ENCODE measurements around the gene PDZD7. TPM values are rescaled to one million over a fixed set of nuclear protein-coding genes. Genes with fewer than 3 reads are reported as not detected.

The PDZD7 gene
- total RNA-seq, 1 donor from 2014 or later: 0.13 TPM

DNA sequence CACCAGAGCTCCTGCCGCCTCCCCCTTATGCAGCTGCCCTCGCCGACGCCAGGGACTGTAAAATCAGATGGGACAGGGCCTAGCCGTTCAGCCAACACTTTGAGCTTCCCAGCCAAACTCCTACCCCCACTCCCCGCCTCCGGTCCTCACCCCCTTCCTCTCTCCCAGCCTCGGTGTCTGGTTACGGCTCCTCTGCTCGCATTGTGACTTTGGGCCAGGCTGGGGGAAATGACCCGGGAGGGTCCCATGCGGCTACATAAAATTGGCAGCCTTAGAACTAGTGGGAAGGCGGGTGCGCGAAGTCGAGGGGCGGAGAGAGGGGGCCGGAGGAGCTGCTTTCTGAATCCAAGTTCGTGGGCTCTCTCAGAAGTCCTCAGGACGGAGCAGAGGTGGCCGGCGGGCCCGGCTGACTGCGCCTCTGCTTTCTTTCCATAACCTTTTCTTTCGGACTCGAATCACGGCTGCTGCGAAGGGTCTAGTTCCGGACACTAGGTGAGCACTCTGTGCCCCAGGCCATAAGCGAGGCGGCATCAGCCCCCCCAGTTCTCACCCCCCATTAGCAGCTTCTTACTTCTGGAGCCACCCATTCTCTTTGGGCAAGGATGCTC is 30.8 kb upstream of the PDZD7 start, which contains the start of gene KAZALD1:
Gene KAZALD1, plus strand, starts transcription at position 366 of the 608 bp plus-strand sequence. CDS start 604 bp downstream, outside the sequence.
- no peak for ATAC-seq
- DNase-seq (ENCODE audit: low spot score): no peak

DNA sequence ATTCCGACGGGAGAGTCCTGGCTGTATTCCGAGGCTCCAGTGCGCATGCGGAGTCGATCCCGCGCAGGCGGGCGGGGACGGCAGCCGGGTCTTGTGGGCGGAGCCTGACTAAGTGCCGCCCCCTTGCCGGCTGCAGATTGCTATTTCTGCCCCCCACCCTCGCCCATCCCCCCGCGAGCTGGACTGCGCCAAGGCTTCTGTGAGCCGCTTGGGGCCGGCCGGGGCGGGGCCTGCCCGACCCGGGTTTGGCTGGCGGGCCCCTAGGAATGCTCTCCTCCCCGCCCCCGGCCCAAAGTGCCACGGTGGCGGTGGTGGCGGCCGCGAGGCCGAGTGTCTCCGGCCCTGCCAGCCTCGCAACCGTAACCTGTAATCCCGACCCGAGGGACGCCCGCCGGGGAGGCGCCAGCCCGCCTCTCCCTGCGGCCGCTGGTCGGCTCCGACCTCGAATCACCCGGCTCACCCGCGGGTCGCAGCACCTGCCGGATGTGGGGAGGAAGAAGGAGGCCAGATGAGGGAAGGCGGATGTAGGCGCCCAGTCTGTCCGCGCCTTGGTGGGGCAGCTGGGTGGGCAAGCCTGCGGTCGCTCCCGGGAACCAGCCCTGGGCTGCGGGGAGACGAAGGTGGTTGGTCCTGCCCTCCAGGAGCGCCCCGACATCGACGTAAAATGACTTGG is 30.2 kb upstream of the PDZD7 start:
- peak; percentile 89 for ATAC-seq
- DNase-seq (ENCODE audit: low spot score): peak; percentile 96

DNA sequence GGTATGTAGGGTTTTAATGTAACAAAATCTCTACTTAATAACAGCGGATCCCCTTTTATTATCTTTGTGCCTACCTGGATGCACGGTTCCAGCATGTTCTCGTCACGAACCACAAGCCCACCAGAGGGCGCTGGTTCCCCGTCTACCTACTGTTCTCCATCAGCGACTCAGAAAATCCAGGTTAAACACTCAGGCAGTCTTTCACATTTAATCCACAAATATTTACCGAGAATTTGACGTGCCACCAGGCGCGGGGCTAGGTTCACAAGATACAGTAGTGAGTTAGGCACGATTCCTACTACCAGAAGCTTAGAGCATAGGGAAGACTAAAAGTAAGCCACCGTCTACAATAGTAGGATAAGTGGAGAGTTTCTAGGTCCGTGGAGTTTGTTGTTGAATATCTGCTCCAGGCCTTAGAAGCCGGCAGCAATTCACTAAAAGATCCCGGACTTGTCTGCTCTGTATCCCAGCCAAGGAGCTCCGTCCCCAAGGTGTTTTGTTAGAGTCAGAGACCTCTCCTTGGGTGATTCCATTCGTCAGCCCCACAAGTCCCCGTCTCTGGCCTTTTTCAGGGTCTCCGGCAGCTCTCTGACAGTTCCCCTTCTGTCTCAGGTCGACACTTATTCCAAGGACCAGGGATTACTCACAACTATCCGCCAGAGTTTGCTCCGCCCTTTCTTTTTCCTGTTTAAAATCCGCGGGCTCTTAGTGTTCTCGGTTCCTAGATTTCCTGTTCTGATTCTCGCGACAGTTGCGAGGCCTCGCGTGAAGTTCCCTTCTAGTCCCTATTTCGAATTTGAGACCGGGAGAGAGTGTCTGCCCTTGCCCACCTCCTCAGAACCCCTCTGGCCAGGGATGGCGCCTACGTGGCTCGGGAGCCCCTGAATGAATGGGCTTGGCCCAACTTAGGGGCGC is 29.4 kb upstream of the PDZD7 start:
- DNase-seq (ENCODE audit: low spot score) (peak; percentile 92), ATAC-seq (peak; percentile 73)

DNA sequence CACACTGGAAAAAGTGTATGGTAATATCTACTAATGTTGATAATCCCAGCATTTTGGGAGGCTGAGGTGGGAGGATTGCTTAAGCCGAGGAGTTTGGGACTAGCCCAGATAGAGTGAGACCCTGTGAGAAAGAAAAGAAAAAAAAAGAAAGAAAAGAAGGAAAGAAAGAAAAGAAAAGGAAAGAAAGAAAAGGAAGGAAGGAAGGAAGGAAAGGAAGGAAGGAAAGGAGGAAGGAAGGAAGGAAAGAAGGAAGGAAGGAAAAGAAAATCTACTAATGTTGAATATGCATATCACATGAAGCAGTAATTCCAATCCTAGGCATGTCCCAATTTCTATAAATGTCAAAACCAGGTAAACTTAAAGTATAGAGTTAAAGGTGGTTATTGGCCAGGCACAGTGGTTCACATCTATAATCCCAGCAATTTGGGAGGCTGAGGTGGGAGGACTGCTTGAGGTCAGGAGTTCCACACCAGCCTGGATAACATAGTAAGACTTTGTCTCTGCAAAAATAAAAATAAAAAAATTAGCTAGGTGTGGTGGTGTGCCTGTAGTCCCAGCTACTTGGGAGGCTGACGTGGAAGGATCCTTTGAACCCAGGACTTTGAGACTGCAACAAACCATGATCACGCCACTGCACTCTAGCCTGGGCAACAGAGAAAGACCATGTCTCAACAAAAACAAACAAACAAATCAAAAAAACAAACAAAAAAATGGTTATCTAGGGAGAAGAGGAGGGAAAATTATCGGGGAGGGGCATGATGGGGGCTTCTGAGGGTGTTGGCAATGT is 25.6 kb upstream of the PDZD7 start:
- no peak for ATAC-seq
- DNase-seq (ENCODE audit: low spot score): no peak

DNA sequence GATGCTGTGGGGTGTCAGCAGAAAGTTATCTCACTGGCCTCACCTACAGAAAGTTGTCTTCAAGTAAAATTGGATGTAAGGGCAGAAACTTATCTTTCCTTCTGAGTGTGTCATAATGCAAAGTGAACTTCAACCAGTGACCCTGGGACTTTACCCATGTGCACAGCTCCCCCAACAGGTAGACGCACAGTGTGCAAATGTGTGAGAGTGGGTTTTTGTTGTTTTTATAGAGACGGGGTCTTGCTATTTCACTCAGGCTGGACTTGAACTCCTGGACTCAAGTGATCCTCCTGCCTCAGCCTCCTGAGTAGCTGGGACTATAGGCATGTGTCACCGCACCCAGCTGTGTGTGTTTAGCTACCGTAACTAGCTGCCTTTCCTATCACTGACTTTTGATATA is 24.5 kb upstream of the PDZD7 start:
- no peak for DNase-seq (ENCODE audit: low spot score)
- ATAC-seq: no peak

DNA sequence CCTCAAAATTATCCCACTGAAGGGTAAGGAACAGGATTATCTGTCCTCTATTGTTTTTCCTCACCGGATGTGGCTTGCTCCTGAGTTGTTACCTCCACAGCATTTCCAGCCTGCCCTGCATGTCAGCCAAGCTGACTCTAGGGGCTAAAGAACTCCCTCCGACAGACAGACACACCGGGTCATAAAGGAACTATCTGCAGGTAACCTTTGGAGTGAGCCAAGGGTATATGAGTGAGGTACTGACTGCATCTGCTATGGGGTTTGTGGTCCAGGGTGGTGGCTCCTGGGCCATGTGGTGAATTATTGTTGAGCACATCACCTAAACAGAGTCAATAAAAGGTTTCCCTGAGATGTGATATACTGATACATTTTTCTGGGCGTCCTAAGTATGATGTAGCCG is 23.9 kb upstream of the PDZD7 start:
- no peak for ATAC-seq
- DNase-seq (ENCODE audit: low spot score): no peak

DNA sequence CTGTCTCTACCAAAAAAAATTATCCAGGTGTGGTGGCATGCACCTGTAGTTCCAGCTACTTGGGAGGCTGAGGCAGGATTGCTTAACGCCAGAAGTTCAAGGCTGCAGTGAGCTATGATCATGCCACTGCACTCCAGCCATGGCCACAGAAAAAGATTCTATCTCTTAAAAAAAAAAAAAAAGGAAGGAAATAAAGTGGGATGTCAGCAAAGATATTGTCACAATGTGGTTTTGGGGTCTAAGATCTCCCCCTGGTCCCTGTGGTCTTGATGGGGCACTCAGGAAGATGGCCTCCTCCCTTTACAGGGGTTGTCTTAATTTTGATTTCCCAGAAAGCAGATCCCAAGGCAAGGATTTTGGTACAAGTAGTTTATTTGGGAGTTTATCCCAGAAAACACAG is 23.4 kb upstream of the PDZD7 start:
- no peak for ATAC-seq
- no peak for DNase-seq (ENCODE audit: low spot score)

DNA sequence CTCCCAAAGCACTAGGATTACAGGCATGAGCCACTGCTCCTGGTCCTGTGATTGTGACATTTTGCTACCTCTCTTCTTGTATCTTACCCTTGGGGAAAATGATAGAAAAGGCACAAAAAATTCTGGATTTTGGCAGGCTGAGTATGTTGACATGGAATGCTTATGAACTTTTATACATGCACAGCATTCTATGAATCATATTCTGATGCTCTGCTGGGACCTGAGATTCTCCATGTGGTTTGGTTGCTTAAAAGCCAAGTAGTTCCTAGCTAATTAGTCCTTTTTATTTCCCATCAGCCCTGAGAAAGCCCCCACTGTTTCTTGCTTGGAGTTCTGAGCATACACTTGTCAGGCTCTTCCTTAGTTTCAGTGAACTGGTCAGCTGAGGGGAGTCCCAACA is 22.6 kb upstream of the PDZD7 start:
- DNase-seq (ENCODE audit: low spot score): no peak
- ATAC-seq: no peak

DNA sequence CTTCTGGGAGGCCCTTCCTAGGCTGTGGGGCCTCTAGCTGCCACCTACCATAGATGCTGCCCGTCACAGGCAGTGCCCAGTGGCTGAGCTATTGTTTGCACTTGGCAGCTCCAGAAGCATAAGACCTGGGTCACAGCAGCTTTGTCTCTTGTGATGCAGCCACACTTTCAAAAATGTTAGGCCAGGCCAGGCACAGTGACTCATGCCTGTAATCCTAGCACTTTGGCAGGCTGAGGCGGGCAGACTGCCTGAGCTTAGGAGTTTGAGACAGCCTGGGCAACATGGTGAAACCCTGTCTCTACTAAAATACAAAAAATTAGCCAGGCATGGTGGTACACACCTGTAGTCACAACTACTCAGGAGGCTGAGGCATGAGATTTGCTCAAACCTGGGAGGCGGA is 21.4 kb upstream of the PDZD7 start:
- DNase-seq (ENCODE audit: low spot score) (no peak), ATAC-seq (no peak)

DNA sequence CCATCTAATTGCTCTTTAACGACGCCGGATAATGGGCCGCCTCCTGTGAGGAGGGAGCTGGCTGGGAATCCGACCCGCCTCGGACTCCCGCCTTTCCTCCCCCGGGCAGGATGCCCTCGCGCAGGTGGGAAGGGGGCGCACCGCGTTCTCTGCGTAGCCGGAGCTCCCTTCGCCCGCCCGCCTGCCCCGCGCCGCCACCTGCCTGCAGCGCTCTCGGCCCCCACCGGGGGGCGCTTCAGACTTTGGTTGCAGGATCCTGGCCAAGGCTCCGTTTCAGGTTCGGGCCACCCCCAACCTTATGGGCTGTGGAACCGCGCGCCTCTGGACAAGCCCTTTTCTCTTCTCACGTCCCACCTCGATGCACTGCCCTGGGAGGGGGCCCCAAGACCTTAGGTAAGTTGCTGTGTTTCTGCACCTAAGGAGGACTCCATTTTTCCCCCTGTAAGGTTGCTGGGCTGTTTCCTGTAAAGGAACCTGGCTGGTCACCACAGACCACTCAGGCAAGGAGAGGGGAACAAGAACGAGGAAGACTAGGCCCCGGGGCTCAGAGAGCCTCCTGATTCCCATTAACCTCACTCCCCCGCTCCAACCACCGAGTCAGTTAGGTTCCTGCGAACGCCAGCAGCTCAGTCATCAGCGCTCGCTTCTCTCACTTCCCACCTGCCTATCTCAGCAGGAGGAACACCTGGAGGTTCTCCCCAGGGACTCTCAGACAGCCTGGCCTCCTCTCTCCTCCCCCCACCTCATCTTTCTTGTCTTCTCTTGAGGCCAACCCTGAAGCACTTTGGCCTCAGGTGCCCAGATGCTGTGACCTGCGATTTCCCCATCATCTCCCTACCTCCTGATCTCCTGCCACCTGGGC is 19.5 kb upstream of the PDZD7 start:
- ATAC-seq (peak; percentile 96), DNase-seq (ENCODE audit: low spot score) (peak; percentile 68)

DNA sequence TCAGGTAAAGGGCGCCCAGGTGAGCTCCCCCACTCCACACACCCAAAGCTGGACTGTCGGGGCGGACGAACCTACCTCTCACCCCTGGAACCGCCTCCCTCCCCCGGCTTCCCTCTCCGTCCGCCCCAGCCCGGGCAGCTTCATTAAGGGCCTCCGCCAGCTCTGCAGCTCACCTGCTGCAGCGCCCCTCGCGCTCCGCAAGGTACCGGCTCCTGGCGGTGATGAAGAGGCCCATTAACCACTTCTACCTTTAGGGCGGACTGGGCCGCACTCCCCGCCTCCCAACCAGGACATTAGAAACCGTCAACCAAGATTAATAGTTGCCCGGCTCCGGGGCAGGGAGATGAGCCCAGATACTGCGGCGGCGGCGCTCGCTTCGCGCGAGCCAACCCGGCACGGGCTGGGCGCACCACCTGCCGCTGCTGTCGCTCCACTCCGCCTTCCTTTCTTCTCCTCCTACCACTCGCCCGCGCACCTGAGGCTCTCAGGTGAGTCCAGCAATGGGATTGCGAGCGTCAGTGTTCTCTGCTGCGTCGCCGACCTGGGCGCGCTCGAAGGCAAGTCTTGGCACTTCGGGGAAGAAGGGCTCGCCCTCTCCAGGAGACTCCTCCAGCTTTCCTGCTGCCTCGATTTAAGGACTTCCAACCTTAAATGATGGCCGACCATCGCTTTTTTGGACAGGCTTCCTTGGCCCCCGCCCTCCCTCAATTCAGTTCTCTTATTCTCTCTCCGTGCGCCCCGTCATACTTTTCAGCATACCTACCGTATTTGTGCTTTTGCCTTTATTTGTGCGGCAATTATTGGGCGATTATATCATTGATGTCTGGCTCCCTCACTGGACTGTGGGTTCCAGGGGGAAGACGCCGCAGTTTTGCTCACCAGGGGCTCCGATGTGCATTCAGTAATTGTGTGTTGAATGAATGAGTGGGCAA is 17.3 kb upstream of the PDZD7 start:
- no peak for DNase-seq (ENCODE audit: low spot score)

DNA sequence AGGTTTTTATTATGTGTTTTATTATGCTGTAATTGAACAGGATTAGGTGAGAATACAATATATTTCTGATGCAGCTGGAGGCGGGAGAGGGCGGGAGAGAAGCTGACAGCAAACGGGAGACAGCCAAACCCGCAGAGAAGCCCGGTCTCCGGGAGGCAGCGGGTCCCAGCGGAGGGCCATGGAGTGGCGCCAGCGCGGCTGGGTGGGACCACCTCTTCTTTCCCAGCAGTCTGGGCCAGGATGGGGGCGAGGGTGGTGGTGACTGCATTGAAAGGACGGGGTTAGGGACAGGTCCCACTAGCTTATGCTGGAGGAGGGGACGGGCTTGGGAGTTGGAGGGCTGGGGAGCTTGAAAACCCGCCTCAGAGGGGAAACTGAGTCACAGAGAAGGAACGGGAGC is 16.3 kb upstream of the PDZD7 start:
- no peak for ATAC-seq
- no peak for DNase-seq (ENCODE audit: low spot score)

More for the DNA sequence above, 17.3 kb upstream of the PDZD7 start:
- no peak for ATAC-seq

DNA sequence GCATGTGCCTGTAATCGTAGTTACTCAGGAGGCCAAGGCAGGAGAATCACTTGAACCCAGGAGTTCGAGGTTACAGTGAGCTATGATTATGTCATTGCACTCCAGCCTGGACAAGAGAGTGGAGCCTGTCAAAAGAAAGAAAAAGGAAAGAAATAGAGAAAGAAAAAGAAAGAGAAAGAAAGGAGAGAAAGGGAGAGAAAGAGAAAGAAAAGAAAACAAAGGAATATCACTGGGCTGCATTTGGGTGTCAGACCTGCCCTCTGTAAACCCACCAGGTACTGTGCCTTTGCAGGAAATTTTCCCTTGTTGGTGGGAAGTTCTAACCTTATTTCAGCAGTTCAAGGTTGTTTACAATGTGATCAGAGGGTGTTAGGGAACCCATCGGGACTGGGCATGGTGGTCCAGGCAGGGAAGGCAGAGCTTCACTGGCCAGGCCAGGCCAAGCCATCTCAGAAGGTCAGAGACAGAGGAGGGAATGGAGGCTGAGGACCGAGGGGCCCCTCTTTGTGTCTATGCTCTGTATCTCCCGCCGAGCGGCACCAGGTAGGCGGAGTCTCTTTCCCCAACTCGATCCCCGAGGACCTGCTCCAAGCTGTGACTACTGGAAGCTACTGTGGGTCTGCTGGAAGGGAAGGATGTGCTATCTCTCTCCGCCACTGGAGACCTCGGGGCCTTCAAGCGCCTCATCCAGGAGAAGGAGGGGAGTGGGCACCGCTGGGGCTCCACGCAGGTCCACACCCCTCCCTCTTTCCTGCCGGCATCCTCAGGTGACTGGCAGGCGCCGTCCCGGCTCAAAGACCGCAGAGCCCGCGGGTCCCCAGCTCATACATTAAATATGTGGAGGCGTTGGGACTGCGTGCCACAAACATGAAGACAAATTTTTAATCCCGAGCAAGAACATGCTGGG is 15.7 kb upstream of the PDZD7 start:
- ATAC-seq (no peak), DNase-seq (ENCODE audit: low spot score) (no peak)

DNA sequence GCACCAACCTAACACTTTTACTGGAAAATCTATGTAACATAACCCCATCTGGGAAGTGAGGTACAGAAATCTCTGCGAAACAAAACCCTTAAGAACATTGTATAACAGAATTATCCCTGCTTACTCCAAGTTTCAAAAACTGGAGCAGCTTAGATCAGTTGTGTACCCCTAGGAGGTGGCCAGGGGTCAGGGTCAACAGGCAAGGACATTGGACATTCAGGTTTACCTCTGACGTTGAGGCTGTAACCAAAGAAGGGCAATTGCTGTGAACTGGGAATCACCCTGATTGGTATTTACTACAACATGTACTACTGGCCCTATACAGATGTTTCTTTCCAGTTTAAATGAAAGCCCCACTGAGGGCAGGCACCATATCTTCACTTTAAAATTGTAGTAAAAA is 13.2 kb upstream of the PDZD7 start:
- ATAC-seq (no peak), DNase-seq (ENCODE audit: low spot score) (no peak)

DNA sequence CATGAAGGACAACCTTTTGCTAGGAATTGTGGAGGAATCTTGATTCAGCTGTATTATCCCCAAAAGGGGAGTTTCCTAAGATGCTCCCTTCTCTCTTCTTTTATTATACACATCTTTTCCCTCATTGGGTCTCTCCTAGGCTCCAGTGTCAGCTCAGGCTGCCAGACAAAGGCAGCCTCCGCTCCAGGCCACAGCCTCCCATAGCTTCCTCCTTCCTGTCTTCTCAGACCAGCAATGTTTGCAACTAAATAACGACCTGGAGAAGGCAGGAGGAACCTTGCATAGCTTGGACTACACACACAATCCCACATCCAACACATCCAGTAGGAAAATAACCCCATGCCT is 12.4 kb upstream of the PDZD7 start:
- DNase-seq (ENCODE audit: low spot score) (no peak), ATAC-seq (no peak)

DNA sequence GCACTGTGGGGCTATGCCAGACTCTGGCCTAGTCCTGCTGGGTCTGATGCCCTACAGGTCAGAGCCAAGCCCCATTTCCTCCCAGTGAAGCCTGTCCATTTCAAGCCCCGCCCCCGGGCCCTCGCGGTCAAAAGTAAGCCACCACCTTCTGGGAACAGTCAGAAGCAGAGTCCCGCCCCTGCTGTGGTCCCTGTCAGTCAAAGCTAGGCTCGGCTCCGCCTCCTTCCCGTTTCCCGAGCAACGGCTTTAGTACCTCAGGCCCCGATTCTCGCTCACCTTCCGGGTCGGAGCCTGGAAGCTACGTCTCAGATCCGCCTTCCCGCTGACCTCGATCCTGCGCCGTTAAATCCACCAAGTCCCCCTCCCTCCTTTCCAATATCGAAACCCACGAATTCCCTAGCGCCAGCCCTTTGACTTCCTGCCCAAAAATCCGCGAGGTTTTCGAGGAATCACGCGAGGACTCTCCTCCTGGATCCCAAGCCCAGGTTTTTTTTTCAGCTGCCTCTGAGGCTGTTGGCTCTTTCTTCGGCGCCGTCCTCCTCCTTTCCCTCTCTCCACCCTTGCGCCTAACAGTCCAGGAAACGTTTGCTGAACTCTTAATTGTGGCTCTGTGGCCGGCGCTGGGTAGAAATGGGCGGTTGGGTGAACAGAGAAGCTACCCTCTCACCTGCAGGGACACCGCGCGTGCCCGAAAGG is 11.9 kb upstream of the PDZD7 start:
- ATAC-seq (peak; percentile 95), DNase-seq (ENCODE audit: low spot score) (peak; percentile 98)

DNA sequence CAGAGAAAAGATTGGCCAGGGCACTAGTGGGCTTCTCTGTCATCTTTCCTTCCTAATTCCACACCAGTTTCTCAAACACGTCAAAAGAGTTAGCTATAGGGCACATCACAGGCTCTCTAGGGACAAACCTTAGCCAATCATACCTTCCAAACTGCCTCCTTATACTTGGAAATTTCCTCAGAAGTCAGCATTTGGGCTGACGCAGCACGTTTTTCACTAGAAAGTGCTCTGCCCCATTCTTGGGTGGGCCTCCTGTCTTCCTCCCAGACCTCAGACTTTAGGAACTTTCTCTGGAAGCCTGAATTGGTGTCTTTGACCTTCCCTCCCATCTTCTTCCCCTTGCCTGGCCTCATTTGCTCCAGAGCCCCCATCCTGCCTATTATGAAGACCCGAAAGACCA is 11.2 kb upstream of the PDZD7 start:
- no peak for ATAC-seq
- DNase-seq (ENCODE audit: low spot score): no peak

Data from left lobe of liver (tissue), 2 donors.